ENCODE data around the gene TRAPPC10. TPM values are rescaled to one million over a fixed set of nuclear protein-coding genes. Genes with fewer than 3 reads are reported as not detected.

TRAPPC10 gene
- total RNA-seq, 3 donors from 2014 or later (not counting 1 experiment from before 2014, with no cell fraction given), result 187 to 232 (median 213) TPM

DNA sequence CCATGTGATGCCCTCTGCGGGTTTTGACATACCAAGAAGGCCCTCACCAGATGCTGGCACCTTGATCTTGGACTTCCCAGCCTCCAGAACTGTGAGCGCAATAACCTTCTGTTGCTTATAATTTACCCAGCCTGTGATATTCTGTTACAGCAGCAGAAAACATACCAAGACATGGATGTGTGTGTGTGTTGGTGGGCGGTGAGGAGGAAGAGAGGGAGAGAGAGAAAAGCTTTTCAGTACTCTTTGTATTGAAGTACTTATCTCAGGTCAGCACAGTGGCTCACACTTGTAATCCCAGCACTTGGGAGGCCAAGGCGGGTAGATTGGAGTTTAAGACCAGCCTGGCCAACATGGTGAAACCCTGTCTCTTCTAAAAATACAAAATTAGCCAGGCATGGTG, 23.1 kb downstream of the TRAPPC10 start:
- Histone ChIP-seq H3K4me3 (ENCODE audit: low read length) (no peak overlapping the region), H3K4me1 (ENCODE audit: control insufficient read depth, insufficient read depth, low read length) (peaks cover 11% of the 10 kb centered on the region), H3K27ac (ENCODE audit: low read length) (no peak overlapping the region), H3K9me3 (ENCODE audit: control insufficient read depth, insufficient read depth, low read length) (no peaks in the 10 kb centered on the region), H3K27me3 (ENCODE audit: control insufficient read depth, insufficient read depth, low read length) (no peaks in the 10 kb centered on the region), H3K36me3 (ENCODE audit: control insufficient read depth, insufficient read depth, low read length) (peaks cover 70% of the 10 kb centered on the region)
- peak overlapping the region; percentile 65 to 80 for H3K27ac Mint-ChIP-seq
- no peak overlapping the region for H3K4me3 Mint-ChIP-seq
- no peaks in the 10 kb centered on the region for H3K27me3 Mint-ChIP-seq (ENCODE audit: low read depth in 2 of 2)
- intact Hi-C loops (cut with micrococcal nuclease), result no loop called here
- ATAC-seq (no peak), DNase-seq (no peak)
- TF ChIP-seq CTCF (IDR thresholded peaks at IDR 0.05), result no peak
- H3K4me1 Mint-ChIP-seq, result peaks cover 47 to 53% of the 10 kb centered on the region in 2 donors
- H3K36me3 Mint-ChIP-seq, result peaks cover 8% of the 10 kb centered on the region
- WGBS (ENCODE audit: insufficient coverage), result 100% methylated on average over 4 of the region's 4 CpGs
- no peaks in the 10 kb centered on the region for H3K9me3 Mint-ChIP-seq

- H3K4me1 Mint-ChIP-seq, result peaks cover 28 to 34% of the 10 kb centered on the region in 2 donors
- 98% methylated on average over 14 of the region's 14 CpGs for WGBS (ENCODE audit: insufficient coverage)
- Histone ChIP-seq H3K4me1 (ENCODE audit: control insufficient read depth, insufficient read depth, low read length) (no peaks in the 10 kb centered on the region), H3K4me3 (ENCODE audit: low read length) (no peak overlapping the region), H3K36me3 (ENCODE audit: control insufficient read depth, insufficient read depth, low read length) (peaks cover 55% of the 10 kb centered on the region), H3K9me3 (ENCODE audit: control insufficient read depth, insufficient read depth, low read length) (no peaks in the 10 kb centered on the region), H3K27me3 (ENCODE audit: control insufficient read depth, insufficient read depth, low read length) (no peaks in the 10 kb centered on the region), H3K27ac (ENCODE audit: low read length) (no peak overlapping the region)
- peak overlapping the region; percentile 61 to 74 for H3K27ac Mint-ChIP-seq
- no peak overlapping the region for H3K4me3 Mint-ChIP-seq
- intact Hi-C loops (cut with micrococcal nuclease), result no loop called here
- no peaks in the 10 kb centered on the region for H3K9me3 Mint-ChIP-seq
- H3K27me3 Mint-ChIP-seq (ENCODE audit: low read depth in 2 of 2), result no peaks in the 10 kb centered on the region
- no peak for TF ChIP-seq CTCF (IDR thresholded peaks at IDR 0.05)
- DNase-seq, result peak in 1 of 2 donors; percentile 12
- peaks cover 6% of the 10 kb centered on the region for H3K36me3 Mint-ChIP-seq
- ATAC-seq, result peak in 1 of 3 donors; percentile 7
These were observed 26.0 kb downstream of the TRAPPC10 start for GRCh38 chr21:44038063-44038462.

DNA sequence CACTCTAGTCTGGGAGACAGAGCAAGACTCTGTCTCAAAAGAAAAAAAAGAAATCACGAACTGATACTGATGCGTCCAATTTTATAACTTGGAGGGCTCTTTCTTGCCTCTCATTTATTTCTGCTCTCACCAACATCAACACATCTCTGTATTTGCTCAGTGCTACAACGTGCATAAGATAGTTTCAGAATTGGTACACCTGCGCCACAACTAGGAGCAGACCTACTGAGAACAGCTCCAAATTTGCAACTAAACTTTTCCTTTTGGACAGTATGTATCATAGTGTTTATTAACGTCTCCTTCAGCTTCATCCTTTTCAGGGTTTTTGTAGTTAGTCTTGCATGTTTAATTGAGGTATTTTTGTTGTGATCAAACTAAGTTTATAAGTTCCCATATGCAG, 27.7 kb downstream of the TRAPPC10 start:
- 87% methylated on average over 4 of the region's 5 CpGs for WGBS (ENCODE audit: insufficient coverage)
- intact Hi-C loops (cut with micrococcal nuclease), result no loop called here
- DNase-seq (no peak), ATAC-seq (no peak)
- TF ChIP-seq CTCF (IDR thresholded peaks at IDR 0.05), result no peak
- H3K4me3 ChIP-seq (ENCODE audit: low read length), result no peak overlapping the region
- H3K27me3 ChIP-seq (ENCODE audit: control insufficient read depth, insufficient read depth, low read length), result no peaks in the 10 kb centered on the region
- H3K27me3 Mint-ChIP-seq (ENCODE audit: low read depth in 2 of 2), result no peaks in the 10 kb centered on the region
- H3K9me3 Mint-ChIP-seq, result no peaks in the 10 kb centered on the region
- no peaks in the 10 kb centered on the region for H3K36me3 Mint-ChIP-seq
- peaks cover 3% of the 10 kb centered on the region for H3K4me1 ChIP-seq (ENCODE audit: control insufficient read depth, insufficient read depth, low read length)
- peaks cover 45% of the 10 kb centered on the region for H3K36me3 ChIP-seq (ENCODE audit: control insufficient read depth, insufficient read depth, low read length)
- peaks cover 25 to 32% of the 10 kb centered on the region in 2 donors for H3K4me1 Mint-ChIP-seq
- peak overlapping the region; percentile 31 to 74 for H3K27ac Mint-ChIP-seq
- H3K9me3 ChIP-seq (ENCODE audit: control insufficient read depth, insufficient read depth, low read length), result no peaks in the 10 kb centered on the region
- H3K27ac ChIP-seq (ENCODE audit: low read length), result no peak overlapping the region
- H3K4me3 Mint-ChIP-seq, result no peak overlapping the region

DNA sequence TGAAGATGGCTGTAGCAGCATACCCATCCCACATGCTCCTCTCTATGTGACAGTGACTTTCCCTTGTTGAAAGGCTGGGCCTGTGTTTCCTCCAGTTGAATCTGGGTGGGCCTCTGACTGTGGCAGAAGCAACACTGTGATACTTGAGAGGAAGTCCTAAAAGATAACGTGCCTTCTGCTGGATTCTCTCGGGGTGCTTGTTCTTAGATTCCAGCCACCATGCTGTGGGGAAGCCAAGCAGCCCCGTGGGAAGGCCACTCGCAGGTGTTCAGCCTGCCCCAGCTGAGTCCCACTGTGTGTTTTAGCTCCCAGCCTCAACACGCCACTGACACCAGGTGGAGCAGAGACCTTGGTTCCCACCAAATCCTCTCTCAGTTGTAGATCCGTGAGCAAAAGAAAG, 31.5 kb downstream of the TRAPPC10 start:
- TF ChIP-seq CTCF (IDR thresholded peaks at IDR 0.05), result no peak
- no peaks in the 10 kb centered on the region for H3K9me3 Mint-ChIP-seq
- intact Hi-C loops (cut with micrococcal nuclease), result no loop called here
- H3K27me3 Mint-ChIP-seq (ENCODE audit: low read depth in 2 of 2), result no peaks in the 10 kb centered on the region
- DNase-seq (peak in 1 of 2 donors; percentile 29), ATAC-seq (peak in 1 of 3 donors; percentile 37)
- H3K4me3 Mint-ChIP-seq, result no peak overlapping the region
- Histone ChIP-seq H3K27ac (ENCODE audit: low read length) (no peak overlapping the region), H3K27me3 (ENCODE audit: control insufficient read depth, insufficient read depth, low read length) (no peaks in the 10 kb centered on the region), H3K36me3 (ENCODE audit: control insufficient read depth, insufficient read depth, low read length) (peaks cover 35% of the 10 kb centered on the region), H3K9me3 (ENCODE audit: control insufficient read depth, insufficient read depth, low read length) (no peaks in the 10 kb centered on the region), H3K4me3 (ENCODE audit: low read length) (no peak overlapping the region), H3K4me1 (ENCODE audit: control insufficient read depth, insufficient read depth, low read length) (peaks cover 3% of the 10 kb centered on the region)
- H3K4me1 Mint-ChIP-seq, result peaks cover 23 to 35% of the 10 kb centered on the region in 2 donors
- WGBS (ENCODE audit: insufficient coverage), result 72% methylated on average over 6 of the region's 6 CpGs
- peak overlapping the region; percentile 59 to 84 for H3K27ac Mint-ChIP-seq
- H3K36me3 Mint-ChIP-seq, result peaks cover 9% of the 10 kb centered on the region
